Neuronal stem cell (in vitro differentiated cells): ENCODE results near the gene CSF2RB.

ENCODE experiments used
- DNase-seq: peaks from one replicate; pipeline ENCODE4 v3.0.0-alpha.2; 2013; ENCODE audit warnings: low spot score
- H2AFZ ChIP-seq: one replicate; pipeline ENCODE4 v1.6.1; 2013; ENCODE audit warnings: mild to moderate bottlenecking, low read length, inconsistent platforms
- H2AK5ac ChIP-seq: 2 replicates; pipeline ENCODE4 v1.6.1; 2013; ENCODE audit warnings: low read depth, mild to moderate bottlenecking, inconsistent platforms, low read length, moderate library complexity, mixed read lengths
- H2BK120ac ChIP-seq: 2 replicates; pipeline ENCODE4 v1.6.1; 2013; ENCODE audit warnings: low read depth, mild to moderate bottlenecking, inconsistent platforms, low read length, moderate library complexity, mixed read lengths
- H2BK12ac ChIP-seq: one replicate; pipeline ENCODE4 v1.6.1; 2013; ENCODE audit warnings: low read length, inconsistent platforms
- H2BK15ac ChIP-seq: 2 replicates; pipeline ENCODE4 v1.6.1; 2013; ENCODE audit warnings: mild to moderate bottlenecking, low read length, inconsistent platforms, mixed read lengths
- H2BK5ac ChIP-seq: one replicate; pipeline ENCODE4 v1.6.1; 2013; ENCODE audit warnings: inconsistent platforms, mild to moderate bottlenecking, low read length, moderate library complexity
- H3K14ac ChIP-seq: one replicate; pipeline ENCODE4 v1.6.1; 2013; ENCODE audit warnings: low read length, inconsistent platforms
- H3K18ac ChIP-seq: 2 replicates; pipeline ENCODE4 v1.6.1; 2013; ENCODE audit warnings: low read length, inconsistent platforms
- H3K23ac ChIP-seq: 2 replicates; pipeline ENCODE4 v1.6.1; 2013; ENCODE audit warnings: low read depth, mild to moderate bottlenecking, mixed read lengths, low read length, inconsistent platforms; ENCODE audit not compliant: poor library complexity
- H3K27ac ChIP-seq: replicated peaks from 3 replicates; pipeline ENCODE4 v1.5.1; 2013; ENCODE audit warnings: low read length, inconsistent platforms
- H3K27me3 ChIP-seq, 3 experiments: 2 replicates each; pipeline ENCODE4 v1.6.1; 2013; ENCODE audit warnings: low read length in 3 of 3, mild to moderate bottlenecking in 2 of 3, inconsistent platforms in 1 of 3, low read depth in 1 of 3, mixed read lengths in 1 of 3, moderate library complexity in 1 of 3; ENCODE audit not compliant: control insufficient read depth in 3 of 3, insufficient read depth in 3 of 3
- H3K36me3 ChIP-seq, 2 donors: replicated peaks in 1 of 2; 2 replicates each; pipeline ENCODE4 v1.6.1; 2013; ENCODE audit warnings: low read length in 2 of 2; ENCODE audit not compliant: control insufficient read depth in 2 of 2, insufficient read depth in 2 of 2
- H3K4ac ChIP-seq: 2 replicates; pipeline ENCODE4 v1.6.1; 2013; ENCODE audit warnings: inconsistent platforms, mild to moderate bottlenecking, low read length, moderate library complexity
- H3K4me1 ChIP-seq, 2 donors: 1 replicate in 1 of 2; 2 replicates in 1 of 2; pipeline ENCODE4 v1.6.1; 2013; ENCODE audit warnings: low read length in 2 of 2, low read depth in 1 of 2; ENCODE audit not compliant: control insufficient read depth in 2 of 2, insufficient read depth in 1 of 2
- H3K4me2 ChIP-seq: one replicate; pipeline ENCODE4 v1.6.1; 2013; ENCODE audit warnings: mild to moderate bottlenecking, low read length, inconsistent platforms; ENCODE audit not compliant: insufficient read depth, poor library complexity, severe bottlenecking
- H3K4me3 ChIP-seq, 2 donors: 2 replicates each; pipeline ENCODE4 v1.5.1; 2013; ENCODE audit warnings: low read length in 2 of 2, mild to moderate bottlenecking in 2 of 2, inconsistent platforms in 1 of 2, moderate library complexity in 1 of 2
- H3K79me1 ChIP-seq: one replicate; pipeline ENCODE4 v1.6.1; 2013; ENCODE audit warnings: low read depth, mild to moderate bottlenecking, inconsistent platforms, low read length, moderate library complexity
- H3K9ac ChIP-seq: one replicate; pipeline ENCODE4 v1.6.1; 2013; ENCODE audit warnings: mild to moderate bottlenecking, low read depth, low read length, inconsistent platforms; ENCODE audit not compliant: poor library complexity
- H3K9me3 ChIP-seq, 2 donors: replicated peaks in 1 of 2; 2 replicates each; pipeline versions ENCODE3 to v1.6.1; 2013; ENCODE audit warnings: low read length in 2 of 2, mild to moderate bottlenecking in 2 of 2, inconsistent platforms in 1 of 2, low read depth in 1 of 2, mixed read lengths in 1 of 2, moderate library complexity in 1 of 2; ENCODE audit not compliant: control insufficient read depth in 2 of 2, insufficient read depth in 1 of 2
- H4K8ac ChIP-seq: one replicate; pipeline ENCODE4 v1.6.1; 2013; ENCODE audit warnings: low read depth, mild to moderate bottlenecking, inconsistent platforms, low read length, moderate library complexity
- H4K91ac ChIP-seq: one replicate; pipeline ENCODE4 v1.6.1; 2013; ENCODE audit warnings: low read length, low read depth, mild to moderate bottlenecking, inconsistent platforms; ENCODE audit not compliant: poor library complexity
- WGBS, 2 donors: extraction: QIAGEN DNeasy Blood & Tissue Kit; methylation state at CpG; one replicate each; pipeline ENCODE4 v1.1.7; 2013; ENCODE audit warnings: missing lambda C conversion rate in 2 of 2, mixed read lengths in 1 of 2; ENCODE audit not compliant: insufficient read length in 2 of 2, insufficient replicate concordance in 1 of 2; ENCODE audit errors: extremely low coverage in 2 of 2; 5-methylcytosine and 5-hydroxymethylcytosine counted together

CSF2RB gene

GRCh38 chr22:36867695-36868094 is 45.7 kb upstream of the CSF2RB start:
- no peak overlapping the region for H2BK5ac ChIP-seq
- H3K9ac ChIP-seq = no peak overlapping the region
- H3K9me3 ChIP-seq = no peaks in the 10 kb centered on the region
- H3K79me1 ChIP-seq = no peaks in the 10 kb centered on the region
- no peak overlapping the region for H3K23ac ChIP-seq
- no peak overlapping the region for H3K4me3 ChIP-seq
- no peak overlapping the region for H3K4ac ChIP-seq
- H3K27me3 ChIP-seq = peaks cover 0 to 35% (median 0%) of the 10 kb centered on the region in 3 experiments
- H2BK15ac ChIP-seq = no peak overlapping the region
- DNase-seq = no peak
- H3K18ac ChIP-seq = no peak overlapping the region
- H3K36me3 ChIP-seq = no peaks in the 10 kb centered on the region
- H2BK12ac ChIP-seq = no peak overlapping the region
- WGBS, 2 donors = no CpG with 5 or more reads among the region's 5 CpGs
- no peak overlapping the region for H4K8ac ChIP-seq
- H2AFZ ChIP-seq = no peak overlapping the region
- H3K14ac ChIP-seq = no peak overlapping the region
- H2AK5ac ChIP-seq = no peak overlapping the region
- no peak overlapping the region for H4K91ac ChIP-seq
- H2BK120ac ChIP-seq = no peak overlapping the region
- H3K27ac ChIP-seq = no peak overlapping the region
- H3K4me1 ChIP-seq = no peaks in the 10 kb centered on the region
- H3K4me2 ChIP-seq = no peak overlapping the region

- no CpG with 5 or more reads among the region's 5 CpGs for WGBS, 2 donors
- H3K9me3 ChIP-seq = no peaks in the 10 kb centered on the region
- H3K4me2 ChIP-seq = no peak overlapping the region
- H3K27ac ChIP-seq = no peak overlapping the region
- H3K79me1 ChIP-seq = no peaks in the 10 kb centered on the region
- no peak overlapping the region for H2BK5ac ChIP-seq
- H3K4ac ChIP-seq = no peak overlapping the region
- H2BK120ac ChIP-seq = no peak overlapping the region
- H3K9ac ChIP-seq = no peak overlapping the region
- H2AFZ ChIP-seq = no peak overlapping the region
- H2AK5ac ChIP-seq = no peak overlapping the region
- DNase-seq = no peak
- H2BK15ac ChIP-seq = no peak overlapping the region
- H2BK12ac ChIP-seq = no peak overlapping the region
- peaks cover 0 to 35% (median 0%) of the 10 kb centered on the region in 3 experiments for H3K27me3 ChIP-seq
- no peak overlapping the region for H4K91ac ChIP-seq
- no peak overlapping the region for H4K8ac ChIP-seq
- H3K23ac ChIP-seq = no peak overlapping the region
- H3K18ac ChIP-seq = no peak overlapping the region
- H3K14ac ChIP-seq = no peak overlapping the region
- H3K36me3 ChIP-seq = no peaks in the 10 kb centered on the region
- H3K4me1 ChIP-seq = no peaks in the 10 kb centered on the region
- H3K4me3 ChIP-seq = no peak overlapping the region
Observed at GRCh38 chr22:36868546-36869181, 44.8 kb upstream of the CSF2RB start.

GRCh38 chr22:36870250-36870649 is 43.2 kb upstream of the CSF2RB start:
- H3K14ac ChIP-seq = peak overlapping the region; percentile 10
- WGBS, 2 donors = no CpG with 5 or more reads among the region's 14 CpGs

GRCh38 chr22:36871669-36872081 is 41.8 kb upstream of the CSF2RB start:
- H3K4me3 ChIP-seq = no peak overlapping the region
- peaks cover 0 to 17% (median 0%) of the 10 kb centered on the region in 3 experiments for H3K27me3 ChIP-seq
- no peaks in the 10 kb centered on the region for H3K36me3 ChIP-seq
- H3K4ac ChIP-seq = no peak overlapping the region
- peak overlapping the region; percentile 15 for H3K18ac ChIP-seq
- no peak overlapping the region for H3K27ac ChIP-seq
- H4K91ac ChIP-seq = no peak overlapping the region
- H2AK5ac ChIP-seq = no peak overlapping the region
- no peak overlapping the region for H3K23ac ChIP-seq
- no CpG with 5 or more reads among the region's 11 CpGs for WGBS, 2 donors
- no peak overlapping the region for H2BK15ac ChIP-seq
- H3K4me2 ChIP-seq = no peak overlapping the region
- DNase-seq = no peak
- H2AFZ ChIP-seq = no peak overlapping the region
- no peak overlapping the region for H3K14ac ChIP-seq
- H2BK120ac ChIP-seq = peak overlapping the region; percentile 25
- no peaks in the 10 kb centered on the region for H3K9me3 ChIP-seq
- H2BK5ac ChIP-seq = no peak overlapping the region
- no peak overlapping the region for H4K8ac ChIP-seq
- no peak overlapping the region for H2BK12ac ChIP-seq
- H3K79me1 ChIP-seq = no peaks in the 10 kb centered on the region
- no peak overlapping the region for H3K9ac ChIP-seq
- no peaks in the 10 kb centered on the region for H3K4me1 ChIP-seq

More at GRCh38 chr22:36870250-36870649, 43.2 kb upstream of the CSF2RB start:
- Histone ChIP-seq H3K4ac (no peak overlapping the region), H2BK15ac (no peak overlapping the region), H3K9ac (no peak overlapping the region), H3K79me1 (no peaks in the 10 kb centered on the region), H4K8ac (no peak overlapping the region), H3K9me3 (no peaks in the 10 kb centered on the region), H3K4me2 (no peak overlapping the region), H2BK120ac (no peak overlapping the region), H3K23ac (no peak overlapping the region), H3K4me3 (no peak overlapping the region), H3K18ac (no peak overlapping the region), H2BK12ac (no peak overlapping the region), H2AK5ac (no peak overlapping the region), H2BK5ac (no peak overlapping the region), H2AFZ (no peak overlapping the region), H3K27me3 (peaks cover 0 to 29% (median 0%) of the 10 kb centered on the region in 3 experiments), H3K4me1 (no peaks in the 10 kb centered on the region), H3K27ac (no peak overlapping the region), H3K36me3 (no peaks in the 10 kb centered on the region), H4K91ac (no peak overlapping the region)
- DNase-seq = no peak
